HG02970 (cell line): Measurements from ENCODE around the gene ZNF195.
"Not testable (repeated sequence)": the region's sequence is repeated elsewhere in the genome, so short reads cannot be mapped to it uniquely, and the experiment has no call there.

Experiments used
- ATAC-seq: cut with Tn5 transposase; IDR thresholded peaks from one replicate; pipeline ENCODE4 v1.9.1; 2021; ENCODE audit warnings: mild to moderate bottlenecking, moderate library complexity, moderate number of reproducible peaks; ENCODE audit not compliant: unreplicated experiment, low FRiP score

ZNF195 gene

GRCh38 chr11:3378426-3379423, at the start of gene ZNF195:
ZNF195 (minus strand) TSS chr11:3379146; CDS start chr11:3379040, 106 bp downstream.
- ATAC-seq, result peak; percentile 99

- not testable (repeated sequence) for ATAC-seq
Observed at GRCh38 chr11:3428076-3428475, 49.1 kb upstream of the ZNF195 start.

- not testable (repeated sequence) for ATAC-seq
Observed at GRCh38 chr11:3426541-3426940, 47.6 kb upstream of the ZNF195 start.

DNA sequence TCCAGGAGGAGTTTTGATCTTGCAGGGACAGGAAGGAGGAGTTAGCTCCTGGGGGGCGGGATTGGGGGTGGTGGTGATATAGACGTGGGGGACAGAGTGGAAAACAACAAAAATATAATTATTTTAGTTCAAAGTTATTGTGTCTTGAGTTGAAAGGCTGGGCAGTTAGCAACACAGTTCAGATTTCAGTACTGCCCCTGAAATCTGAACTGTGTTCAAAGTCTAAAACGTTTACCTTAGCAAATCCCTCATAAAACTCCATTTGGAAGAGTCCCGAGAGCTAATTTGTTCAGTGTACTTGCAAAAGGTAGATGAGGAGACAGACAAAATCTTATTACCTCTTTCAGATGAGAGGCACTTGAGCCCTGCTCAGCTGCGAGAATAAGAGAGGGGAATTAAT, 45.0 kb upstream of the ZNF195 start:
- ATAC-seq, result not testable (repeated sequence)

DNA sequence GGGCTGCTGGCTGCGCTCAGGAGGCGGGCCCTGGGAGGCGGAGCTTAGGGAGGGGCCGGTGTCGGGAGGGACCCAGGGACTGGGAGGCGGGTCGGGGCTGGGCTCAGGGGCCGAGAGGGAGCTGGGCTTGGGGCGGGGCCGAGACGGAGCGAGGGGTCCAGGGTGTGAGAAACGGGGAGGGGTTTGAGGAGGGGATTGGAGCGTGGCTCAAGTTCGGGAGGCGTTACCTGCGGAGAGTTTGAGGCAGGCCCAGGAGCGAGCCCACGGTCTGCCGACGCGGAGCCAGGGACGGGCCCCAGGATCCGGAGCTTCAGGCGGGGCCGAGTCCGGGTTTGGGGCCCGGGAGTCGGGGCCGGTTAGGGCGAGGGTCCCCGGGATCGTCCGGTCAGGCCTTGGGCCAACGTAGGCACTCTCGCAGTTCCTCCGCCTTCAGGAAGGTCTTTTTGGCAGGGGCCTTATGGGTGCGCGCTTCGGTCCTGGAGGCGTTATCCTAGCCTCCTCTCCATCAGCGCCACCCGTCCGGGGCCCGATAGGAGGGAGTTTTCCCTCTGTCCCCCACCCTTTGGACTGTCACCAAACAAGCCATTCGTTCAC, 44.3 kb upstream of the ZNF195 start:
- ATAC-seq, result not testable (repeated sequence)

- peak; percentile 90 for ATAC-seq
Observed at GRCh38 chr11:3422380-3423137, 43.6 kb upstream of the ZNF195 start.

DNA sequence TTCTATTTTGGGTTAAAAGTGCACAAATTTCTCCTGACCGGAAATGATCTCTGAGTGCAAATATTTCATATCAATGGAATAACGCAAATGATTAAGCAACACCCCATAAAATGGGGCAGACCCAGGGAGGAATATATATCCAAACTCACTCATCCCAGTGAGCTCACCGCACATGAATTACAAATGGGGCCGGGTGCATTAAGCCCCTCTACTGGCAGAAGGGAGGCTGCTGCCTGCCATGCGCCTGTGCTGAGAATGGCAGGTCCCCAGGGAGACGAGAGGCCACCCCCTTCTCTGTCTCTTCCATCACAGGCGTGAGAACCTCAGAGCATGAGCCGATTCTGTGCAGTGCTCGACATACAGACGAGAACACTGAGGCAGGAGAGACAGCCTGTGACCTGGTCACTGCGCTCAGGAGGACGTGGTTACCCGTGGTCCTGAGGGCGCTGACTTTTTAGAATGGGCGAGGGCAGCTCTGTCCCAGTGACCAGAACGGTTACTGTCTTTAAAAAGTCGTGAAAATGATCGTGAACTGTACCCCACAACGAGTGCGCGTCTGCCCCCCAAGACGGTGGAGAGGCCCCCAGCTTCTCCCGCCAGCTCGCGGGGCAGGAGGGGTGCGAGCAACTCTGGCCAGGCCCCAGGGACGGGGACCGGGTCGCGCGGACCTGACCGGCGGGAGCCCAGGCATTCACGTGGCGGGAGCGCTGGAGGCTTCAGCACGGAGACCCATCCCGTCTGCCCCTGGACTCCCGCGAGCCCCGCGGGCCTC, 42.8 kb upstream of the ZNF195 start:
- not testable (repeated sequence) for ATAC-seq

DNA sequence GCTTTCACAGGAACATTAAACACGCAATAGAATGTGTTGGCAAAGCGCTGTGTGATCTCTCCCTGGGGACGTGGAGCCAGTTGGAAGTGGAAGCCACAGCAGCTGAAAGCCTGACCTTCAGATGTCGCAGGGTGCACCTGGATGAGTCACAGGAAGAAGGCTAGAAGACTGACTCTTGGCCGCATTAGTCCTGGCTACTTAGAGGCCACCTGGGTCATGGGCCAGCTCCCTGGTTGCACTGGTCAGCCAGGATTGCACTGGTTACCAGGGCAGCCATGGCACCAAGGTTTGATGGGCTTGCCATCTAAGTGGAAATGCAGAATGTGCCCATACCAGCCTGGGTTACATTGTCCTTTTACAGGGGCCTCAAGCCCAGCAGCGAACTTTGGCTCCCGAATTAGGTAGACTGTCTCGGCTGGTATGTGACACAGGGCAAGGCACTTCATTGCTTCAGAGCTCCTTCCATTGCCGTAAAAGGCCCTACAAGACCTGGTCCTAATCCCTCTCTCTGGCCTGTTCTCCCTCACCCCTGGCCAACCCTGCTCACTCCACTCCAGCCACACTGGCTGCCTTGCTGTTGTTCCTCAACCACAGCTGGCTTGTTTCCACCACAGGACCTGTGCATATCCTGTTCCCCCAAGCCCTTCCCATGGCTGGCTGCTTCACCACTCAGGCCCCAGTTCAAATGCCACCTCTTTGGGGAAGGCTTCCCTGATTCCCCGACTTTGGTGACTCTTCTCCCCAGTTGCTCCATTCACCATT, 41.5 kb upstream of the ZNF195 start:
- ATAC-seq, result not testable (repeated sequence)

DNA sequence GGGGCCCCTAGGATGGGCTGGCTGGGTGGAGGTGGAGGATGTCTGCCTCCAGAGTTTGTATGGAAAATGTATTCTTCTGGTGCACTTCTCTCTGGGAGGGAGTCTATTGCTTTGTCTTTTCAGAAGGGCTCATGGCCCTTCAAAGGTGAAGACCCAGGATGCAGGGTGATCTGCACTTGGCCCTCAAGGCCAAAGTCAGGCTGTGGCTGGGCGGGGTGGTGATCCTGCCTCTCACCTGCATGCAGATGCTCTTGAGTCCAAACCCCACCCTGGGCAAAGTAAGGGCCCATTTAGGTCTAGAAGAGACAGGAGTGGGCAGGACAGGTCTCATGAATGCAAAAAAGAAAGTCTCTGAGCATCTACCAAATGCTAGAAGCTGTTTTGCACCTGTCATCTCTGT, 40.5 kb upstream of the ZNF195 start:
- ATAC-seq, result not testable (repeated sequence)

DNA sequence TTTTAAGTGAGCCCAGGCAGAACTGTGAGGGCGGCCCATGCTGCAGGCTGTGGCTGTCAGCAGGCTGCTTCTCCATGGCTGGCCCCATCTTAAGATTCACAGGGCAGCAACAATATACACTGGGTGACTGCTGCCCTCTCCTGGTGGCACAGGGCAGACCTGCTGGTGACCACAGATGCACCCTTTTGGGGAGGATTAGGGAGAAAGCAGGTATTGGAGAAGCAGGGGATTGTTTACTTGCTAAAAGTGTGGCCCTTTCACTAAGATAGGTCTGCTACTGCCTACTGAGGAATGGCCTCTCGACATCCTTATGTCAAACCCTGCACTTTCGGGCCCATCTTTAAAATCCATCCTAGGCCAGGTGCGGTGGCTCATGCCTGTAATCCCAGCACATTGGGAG, 38.1 kb upstream of the ZNF195 start:
- not testable (repeated sequence) for ATAC-seq

DNA sequence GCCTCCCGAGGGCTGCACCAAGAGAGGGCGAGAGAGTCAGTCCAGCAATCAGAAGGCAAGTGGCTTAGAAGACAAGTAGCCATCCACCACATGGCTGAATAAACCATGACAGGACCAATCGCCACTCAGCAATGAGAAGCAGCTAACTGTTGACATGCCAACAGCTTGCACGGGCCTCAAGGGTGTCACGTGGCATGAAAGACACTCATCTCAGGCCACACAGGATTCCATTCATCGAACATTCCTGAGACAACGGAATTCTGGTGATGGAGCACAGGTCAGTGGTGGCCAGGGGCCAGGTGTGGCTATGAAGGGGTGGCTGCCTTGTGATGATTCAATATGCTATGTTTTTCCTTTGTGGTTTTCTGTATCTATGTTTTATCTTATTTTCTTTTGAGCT, 36.4 kb upstream of the ZNF195 start:
- not testable (repeated sequence) for ATAC-seq

DNA sequence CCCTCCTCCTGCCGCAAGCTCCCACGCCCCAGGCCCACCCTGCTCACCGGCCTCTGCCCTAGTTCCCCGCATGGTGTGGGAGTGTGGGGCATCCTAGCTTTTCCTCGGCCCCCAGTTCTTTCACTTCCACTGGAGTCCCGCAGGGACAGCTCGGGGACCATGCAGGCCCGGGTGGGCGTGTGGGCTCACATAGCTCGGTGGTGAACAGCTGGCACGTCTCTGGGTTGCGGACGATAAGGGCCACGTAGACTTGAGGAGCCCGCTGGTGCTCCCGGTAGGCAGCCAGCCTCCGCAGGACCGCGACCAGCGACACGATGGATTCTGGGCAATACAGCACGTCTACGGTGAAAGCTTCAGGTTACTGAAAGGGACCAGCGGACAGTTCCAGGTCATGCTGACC, 34.7 kb upstream of the ZNF195 start:
- not testable (repeated sequence) for ATAC-seq

GRCh38 chr11:3412837-3413236, 33.9 kb upstream of the ZNF195 start:
- ATAC-seq, result no peak

DNA sequence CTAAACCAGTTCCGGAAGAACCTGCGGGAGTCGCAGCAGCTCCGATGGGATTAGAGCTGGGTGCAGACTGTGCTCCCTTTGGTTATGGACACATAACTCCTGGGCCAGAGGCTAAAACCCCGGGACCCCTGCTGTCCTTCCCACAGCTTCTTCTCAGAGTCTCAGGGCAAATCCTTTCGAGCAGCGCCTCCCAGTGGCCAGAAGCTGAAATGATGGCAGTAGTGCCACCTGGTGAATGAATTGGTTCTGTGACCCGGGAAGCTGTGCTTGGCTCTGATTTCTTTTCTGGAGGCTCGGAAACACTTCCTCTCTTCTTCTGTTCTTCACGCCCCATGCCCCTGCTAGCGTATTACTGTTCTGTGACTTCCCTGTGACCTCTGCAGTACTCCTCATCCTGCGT, 29.8 kb upstream of the ZNF195 start:
- not testable (repeated sequence) for ATAC-seq

DNA sequence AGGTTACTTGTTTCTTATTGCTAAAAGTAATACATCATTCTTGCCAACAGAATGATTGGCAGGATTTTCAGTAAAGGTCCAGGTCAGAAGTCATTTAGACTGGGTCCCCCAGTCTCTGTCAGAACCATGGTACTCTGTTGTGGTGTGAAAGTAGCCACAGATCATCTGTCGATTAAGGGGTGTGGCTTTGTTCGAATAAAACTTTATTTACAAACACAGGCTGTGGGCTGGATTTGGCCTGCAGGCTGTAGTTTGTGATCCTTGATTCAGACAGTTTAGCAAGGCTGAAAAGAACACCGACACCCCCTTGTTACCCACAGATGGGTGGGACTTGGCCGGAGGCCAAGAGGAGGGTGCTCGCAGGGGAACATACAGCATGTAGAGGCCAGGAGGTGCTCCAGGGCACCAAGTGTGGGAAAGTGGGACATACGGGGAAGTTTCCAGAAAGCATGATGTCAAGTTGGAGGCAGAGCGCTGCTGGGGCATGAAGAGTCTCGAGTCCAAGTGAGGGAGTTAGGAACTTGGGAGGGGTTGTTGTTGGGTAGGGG, 29.2 kb upstream of the ZNF195 start:
- not testable (repeated sequence) for ATAC-seq

- not testable (repeated sequence) for ATAC-seq
Observed at GRCh38 chr11:3406937-3407336, 28.0 kb upstream of the ZNF195 start.

GRCh38 chr11:3406223-3406875, 27.4 kb upstream of the ZNF195 start:
- ATAC-seq, result not testable (repeated sequence)
